Pancreas (tissue), 10 donors: ENCODE results near the gene DCAKD. TPM values are rescaled to one million over a fixed set of nuclear protein-coding genes. Genes with fewer than 3 reads are reported as not detected.
A peak's percentile ranks its signal among the peaks of the same experiment; 100 is the strongest.

Experiments used
- ATAC-seq, 4 donors: fragments of 200-7000 bp; cut with Tn5 transposase; one replicate each; pipeline versions ENCODE4 v1.8.0 to v1.9.1; 2020; ENCODE audit warnings: mild to moderate bottlenecking in 4 of 4, moderate library complexity in 4 of 4
- DNase-seq, 6 donors: peaks; one replicate each; pipeline ENCODE4 v3.0.0-alpha.2; 2020
- FAIRE-seq: peaks from 2 replicates; lab custom pipeline; 2012; peaks lifted over from hg19 to GRCh38; lab: Jason Lieb, UNC
- H3K27ac ChIP-seq, 4 donors: fragments of 200-600 bp; sonication (generic); 1 replicate in 3 of 4; 2 replicates in 1 of 4; pipeline versions ENCODE4 v1.5.0 to v1.8.0; 2020
- H3K27me3 ChIP-seq, 4 donors: fragments of 200-600 bp; one replicate each; pipeline ENCODE4 v1.8.0; 2021
- H3K36me3 ChIP-seq, 3 donors: fragments of 200-600 bp; sonication (generic) in 1 of 3; one replicate each; pipeline versions ENCODE4 v1.5.0 to v1.8.0; 2020 to 2021
- H3K4me1 ChIP-seq, 3 donors: fragments of 200-600 bp; one replicate each; pipeline ENCODE4 v1.8.0; 2021
- H3K4me3 ChIP-seq, 4 donors: fragments of 200-600 bp; sonication (generic) in 2 of 4; one replicate each; pipeline versions ENCODE4 v1.5.0 to v1.8.0; 2020 to 2021
- H3K9me3 ChIP-seq, 4 donors: fragments of 200-600 bp; one replicate each; pipeline ENCODE4 v1.8.0; 2021
- WGBS, 2 donors: extraction: QIAGEN DNeasy Blood & Tissue Kit; methylation state at CpG; one replicate each; pipeline ENCODE4 v1.1.7; 2013; 5-methylcytosine and 5-hydroxymethylcytosine counted together
- intact Hi-C, 3 donors: fragments of 100-400 bp; cut with DNase I; formaldehyde crosslinking; loops; one replicate each; pipeline versions ENCODE4 v1.11.1 to v1.14.2; 2022
- polyA plus RNA-seq, 2 donors: library from polyadenylated mRNA; stranded (reverse); fragments of 200-250 nt; gene quantifications; one replicate each; pipeline ENCODE4 v1.2.3, GENCODE V29; 2013
- total RNA-seq, 6 donors: library from RNA; stranded (reverse); fragmentation: NEBNext Ultra II Directional in 4 of 6; extraction: Animal tissue kit (Norgen Biotek cat#: 25700) in 4 of 6; gene quantifications; one replicate each; pipeline versions ENCODE4 v1.2.1 to v1.2.4, GENCODE V29; 2021 to 2023
- TF ChIP-seq, protein P1 (sequence below), 4 donors: fragments of 200-600 bp; sonication (generic) in 3 of 4; IDR thresholded peaks; one replicate each; pipeline versions ENCODE4 v1.5.0 to v1.8.0; 2021; ENCODE audit warnings: antibody characterized with exemption in 4 of 4
- donor health status: healthy with polysubstance abuse.
- donor health status: DM: no; HTN: no; CAD: no; lungs with moderate emphysema.
- donor health status: DM: no; HTN: no; CAD: no.
- donor health status: control.
- donor health status: control.
- donor health status: Bipolar disorder and iron deficiency.
- donor health status: DM: yes; HTN: yes; CAD: no.
- donor health status: DM: no; HTN: no; CAD: no.
- donor health status: DM: no; HTN: no; CAD: no.
- donor health status: DM: yes; HTN: yes; CAD: no.

The DCAKD gene
- total and polyA plus RNA-seq, 8 donors = 9.3 to 19.2 (median 12.1) TPM

GRCh38 chr17:45070809-45071208 lies 19.4 kb upstream of the DCAKD start:
- H3K9me3 ChIP-seq = no peaks in the 10 kb centered on the region
- DNase-seq (no peak), FAIRE-seq (no peak), ATAC-seq (no peak)
- no peaks in the 10 kb centered on the region for H3K27me3 ChIP-seq
- TF ChIP-seq, protein P1, sequence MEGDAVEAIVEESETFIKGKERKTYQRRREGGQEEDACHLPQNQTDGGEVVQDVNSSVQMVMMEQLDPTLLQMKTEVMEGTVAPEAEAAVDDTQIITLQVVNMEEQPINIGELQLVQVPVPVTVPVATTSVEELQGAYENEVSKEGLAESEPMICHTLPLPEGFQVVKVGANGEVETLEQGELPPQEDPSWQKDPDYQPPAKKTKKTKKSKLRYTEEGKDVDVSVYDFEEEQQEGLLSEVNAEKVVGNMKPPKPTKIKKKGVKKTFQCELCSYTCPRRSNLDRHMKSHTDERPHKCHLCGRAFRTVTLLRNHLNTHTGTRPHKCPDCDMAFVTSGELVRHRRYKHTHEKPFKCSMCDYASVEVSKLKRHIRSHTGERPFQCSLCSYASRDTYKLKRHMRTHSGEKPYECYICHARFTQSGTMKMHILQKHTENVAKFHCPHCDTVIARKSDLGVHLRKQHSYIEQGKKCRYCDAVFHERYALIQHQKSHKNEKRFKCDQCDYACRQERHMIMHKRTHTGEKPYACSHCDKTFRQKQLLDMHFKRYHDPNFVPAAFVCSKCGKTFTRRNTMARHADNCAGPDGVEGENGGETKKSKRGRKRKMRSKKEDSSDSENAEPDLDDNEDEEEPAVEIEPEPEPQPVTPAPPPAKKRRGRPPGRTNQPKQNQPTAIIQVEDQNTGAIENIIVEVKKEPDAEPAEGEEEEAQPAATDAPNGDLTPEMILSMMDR (IDR thresholded peaks at IDR 0.05) = no peak
- H3K27ac ChIP-seq = no peak overlapping the region
- H3K4me1 ChIP-seq = no peaks in the 10 kb centered on the region
- WGBS, 2 donors = 90 to 93% methylated on average over 2 of the region's 2 CpGs
- intact Hi-C loops = no loop called here
- no peak overlapping the region for H3K4me3 ChIP-seq
- H3K36me3 ChIP-seq = no peaks in the 10 kb centered on the region

GRCh38 chr17:45070001-45070400 lies 18.6 kb upstream of the DCAKD start:
- intact Hi-C loops = no loop called here
- no peak for DNase-seq
- 84 to 85% methylated on average over 8 of the region's 8 CpGs for WGBS, 2 donors
- no peaks in the 10 kb centered on the region for H3K36me3 ChIP-seq
- no peak for ATAC-seq
- FAIRE-seq = no peak
- no peak overlapping the region for H3K27ac ChIP-seq
- H3K27me3 ChIP-seq = no peaks in the 10 kb centered on the region
- TF ChIP-seq, protein P1 (IDR thresholded peaks at IDR 0.05) = no peak
- no peaks in the 10 kb centered on the region for H3K9me3 ChIP-seq
- H3K4me3 ChIP-seq = no peak overlapping the region
- H3K4me1 ChIP-seq = no peaks in the 10 kb centered on the region

GRCh38 chr17:45067637-45068036 lies 16.2 kb upstream of the DCAKD start:
- 79 to 81% methylated on average over 2 of the region's 2 CpGs for WGBS, 2 donors
- Histone ChIP-seq H3K4me3 (no peak overlapping the region), H3K9me3 (no peaks in the 10 kb centered on the region), H3K4me1 (peaks cover 2 to 18% (median 2%) of the 10 kb centered on the region in 3 donors), H3K27ac (no peak overlapping the region), H3K36me3 (no peaks in the 10 kb centered on the region), H3K27me3 (no peaks in the 10 kb centered on the region)
- intact Hi-C loops = no loop called here
- DNase-seq (no peak), FAIRE-seq (no peak), ATAC-seq (no peak)
- TF ChIP-seq, protein P1 (IDR thresholded peaks at IDR 0.05) = no peak

DNA sequence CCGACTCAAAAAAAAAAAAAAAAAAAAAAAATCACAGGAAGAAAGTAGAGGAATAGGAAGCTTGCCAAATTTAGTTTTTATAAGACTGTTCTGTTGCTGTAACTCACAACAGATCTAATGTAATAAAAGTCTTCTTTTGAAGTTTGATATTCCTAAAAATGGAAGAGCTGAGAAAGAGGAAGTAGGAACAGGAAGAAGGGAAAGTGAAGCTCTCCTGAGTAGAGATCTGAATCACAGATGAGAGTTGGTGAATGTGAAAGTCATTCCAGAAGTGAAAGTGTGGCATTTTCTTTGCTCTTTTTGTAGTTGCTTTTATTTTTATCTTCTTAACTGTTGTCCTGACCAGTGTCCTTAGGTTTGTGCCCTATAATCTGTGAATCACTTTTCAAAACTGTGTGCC lies 11.8 kb upstream of the DCAKD start:
- DNase-seq (no peak), ATAC-seq (no peak), FAIRE-seq (no peak)
- no peaks in the 10 kb centered on the region for H3K27me3 ChIP-seq
- TF ChIP-seq, protein P1 (IDR thresholded peaks at IDR 0.05) = no peak
- H3K27ac ChIP-seq = no peak overlapping the region
- no peaks in the 10 kb centered on the region for H3K9me3 ChIP-seq
- WGBS, 2 donors = 57 to 86% methylated on average over 1 of the region's 1 CpG
- intact Hi-C loops = no loop called here
- no peak overlapping the region for H3K4me3 ChIP-seq
- no peaks in the 10 kb centered on the region for H3K36me3 ChIP-seq
- peaks cover 16 to 37% (median 16%) of the 10 kb centered on the region in 3 donors for H3K4me1 ChIP-seq

DNA sequence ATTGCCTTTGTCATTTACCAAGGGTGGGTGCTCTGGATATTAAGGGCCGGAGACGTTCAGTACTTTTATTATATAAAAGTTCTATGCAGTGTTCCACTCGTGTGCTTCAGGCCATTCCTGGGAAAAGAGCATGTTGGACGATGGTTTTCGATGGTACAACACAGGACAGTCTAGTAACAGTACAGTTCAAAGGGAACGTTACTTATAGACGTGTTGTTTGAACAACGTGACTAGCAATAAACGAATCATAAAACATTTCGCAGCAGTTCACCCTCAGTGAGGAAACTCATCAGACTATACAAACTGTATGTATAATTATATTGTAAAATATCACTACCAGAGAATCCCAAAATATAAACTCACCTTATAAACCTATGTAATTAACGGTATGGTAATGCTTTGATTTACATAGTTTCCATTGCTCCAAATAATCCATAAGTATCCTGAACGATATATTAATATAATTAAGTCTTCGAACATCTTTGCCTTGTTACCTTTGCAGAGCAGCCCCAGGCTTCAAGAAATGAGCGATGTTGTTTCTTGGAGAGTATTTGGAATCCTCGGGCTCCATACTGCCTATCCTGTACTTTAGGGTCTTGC lies 10.3 kb upstream of the DCAKD start:
- peak overlapping the region; percentile 41 to 83 (median 67) for H3K27ac ChIP-seq
- intact Hi-C loops = no loop called here
- ATAC-seq (no peak), DNase-seq (no peak), FAIRE-seq (no peak)
- H3K4me3 ChIP-seq = peak overlapping the region; percentile 32 to 97 (median 86)
- TF ChIP-seq, protein P1 (IDR thresholded peaks at IDR 0.05) = no peak
- H3K36me3 ChIP-seq = no peaks in the 10 kb centered on the region
- H3K9me3 ChIP-seq = no peaks in the 10 kb centered on the region
- peaks cover 16 to 37% (median 16%) of the 10 kb centered on the region in 3 donors for H3K4me1 ChIP-seq
- WGBS, 2 donors = 6 to 7% methylated on average over 15 of the region's 15 CpGs
- no peaks in the 10 kb centered on the region for H3K27me3 ChIP-seq
